B cell (primary cell): ENCODE measurements around the gene RFX3.

Experiments
- EZH2 ChIP-seq: IDR thresholded peaks from 2 replicates; pipeline ENCODE4 v1.6.1; 2012; ENCODE audit warnings: borderline replicate concordance, low read depth, mild to moderate bottlenecking, moderate library complexity, low read length; ENCODE audit not compliant: insufficient read depth, poor library complexity, severe bottlenecking
- TF ChIP-seq, protein P1 (sequence below): fragments of 200-600 bp; IDR thresholded peaks from one replicate; pipeline ENCODE4 v1.8.0; 2022; ENCODE audit warnings: antibody characterized with exemption, mild to moderate bottlenecking

DNA sequence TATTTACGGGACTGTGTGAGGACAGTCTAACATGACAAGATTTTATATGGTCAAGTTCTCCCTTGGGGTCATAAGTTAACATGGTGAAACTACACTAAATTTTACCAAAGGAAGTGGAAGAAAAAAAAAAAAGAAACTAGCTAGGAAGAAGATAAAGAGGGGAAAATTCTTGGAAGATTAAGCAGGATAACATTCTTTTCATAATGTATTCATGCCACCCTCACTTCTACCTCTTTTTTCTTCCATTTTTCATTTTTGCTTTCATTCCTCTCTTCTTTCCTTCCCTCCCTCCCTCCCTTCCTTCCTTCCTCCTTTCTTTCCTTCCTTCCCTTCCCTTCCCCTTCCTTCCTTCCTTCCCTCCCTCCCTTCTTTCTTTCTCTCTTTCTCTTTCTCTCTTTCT, 254.6 kb downstream of the RFX3 start:
- no peak for TF ChIP-seq EZH2
- TF ChIP-seq, protein P1, sequence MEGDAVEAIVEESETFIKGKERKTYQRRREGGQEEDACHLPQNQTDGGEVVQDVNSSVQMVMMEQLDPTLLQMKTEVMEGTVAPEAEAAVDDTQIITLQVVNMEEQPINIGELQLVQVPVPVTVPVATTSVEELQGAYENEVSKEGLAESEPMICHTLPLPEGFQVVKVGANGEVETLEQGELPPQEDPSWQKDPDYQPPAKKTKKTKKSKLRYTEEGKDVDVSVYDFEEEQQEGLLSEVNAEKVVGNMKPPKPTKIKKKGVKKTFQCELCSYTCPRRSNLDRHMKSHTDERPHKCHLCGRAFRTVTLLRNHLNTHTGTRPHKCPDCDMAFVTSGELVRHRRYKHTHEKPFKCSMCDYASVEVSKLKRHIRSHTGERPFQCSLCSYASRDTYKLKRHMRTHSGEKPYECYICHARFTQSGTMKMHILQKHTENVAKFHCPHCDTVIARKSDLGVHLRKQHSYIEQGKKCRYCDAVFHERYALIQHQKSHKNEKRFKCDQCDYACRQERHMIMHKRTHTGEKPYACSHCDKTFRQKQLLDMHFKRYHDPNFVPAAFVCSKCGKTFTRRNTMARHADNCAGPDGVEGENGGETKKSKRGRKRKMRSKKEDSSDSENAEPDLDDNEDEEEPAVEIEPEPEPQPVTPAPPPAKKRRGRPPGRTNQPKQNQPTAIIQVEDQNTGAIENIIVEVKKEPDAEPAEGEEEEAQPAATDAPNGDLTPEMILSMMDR, result no peak
